IPS-20b (cell line): ENCODE results near the gene EYS.

Source experiments
- H3K27ac ChIP-seq: one replicate; pipeline ENCODE4 v1.5.1; 2013; ENCODE audit warnings: low read length
- H3K27me3 ChIP-seq: 2 replicates; pipeline ENCODE4 v1.6.1; 2013; ENCODE audit warnings: mild to moderate bottlenecking, low read length, inconsistent platforms; ENCODE audit not compliant: insufficient read depth
- H3K36me3 ChIP-seq: 2 replicates; pipeline ENCODE4 v1.6.1; 2013; ENCODE audit warnings: low read depth, mild to moderate bottlenecking, inconsistent platforms, low read length, moderate library complexity; ENCODE audit not compliant: insufficient read depth
- H3K4me1 ChIP-seq: 2 replicates; pipeline ENCODE4 v1.6.1; 2013; ENCODE audit warnings: mild to moderate bottlenecking, control low read depth, inconsistent platforms, low read length, moderate library complexity; ENCODE audit not compliant: insufficient read depth
- H3K4me3 ChIP-seq: 2 replicates; pipeline ENCODE4 v1.5.1; 2013; ENCODE audit warnings: mild to moderate bottlenecking, low read length, inconsistent platforms
- H3K9ac ChIP-seq: 2 replicates; pipeline ENCODE4 v1.6.1; 2013; ENCODE audit warnings: low read depth, mild to moderate bottlenecking, inconsistent platforms, low read length, moderate library complexity
- H3K9me3 ChIP-seq: 2 replicates; pipeline ENCODE4 v1.6.1; 2013; ENCODE audit warnings: mild to moderate bottlenecking, low read depth, low read length, inconsistent platforms; ENCODE audit not compliant: insufficient read depth

The EYS gene

GRCh38 chr6:63799813-63800212 lies 1907.2 kb downstream of the EYS start:
- H3K36me3 ChIP-seq = no peaks in the 10 kb centered on the region
- H3K27me3 ChIP-seq = no peaks in the 10 kb centered on the region
- H3K9me3 ChIP-seq = no peaks in the 10 kb centered on the region
- no peaks in the 10 kb centered on the region for H3K4me1 ChIP-seq
- no peak overlapping the region for H3K9ac ChIP-seq
- no peak overlapping the region for H3K27ac ChIP-seq
- H3K4me3 ChIP-seq = no peak overlapping the region

- no peaks in the 10 kb centered on the region for H3K9me3 ChIP-seq
- H3K4me3 ChIP-seq = no peak overlapping the region
- no peaks in the 10 kb centered on the region for H3K27me3 ChIP-seq
- no peaks in the 10 kb centered on the region for H3K4me1 ChIP-seq
- H3K36me3 ChIP-seq = no peaks in the 10 kb centered on the region
- H3K27ac ChIP-seq = no peak overlapping the region
- H3K9ac ChIP-seq = no peak overlapping the region
Observed at GRCh38 chr6:63799313-63799712, 1907.7 kb downstream of the EYS start.

- no peaks in the 10 kb centered on the region for H3K4me1 ChIP-seq
- H3K9ac ChIP-seq = no peak overlapping the region
- no peak overlapping the region for H3K4me3 ChIP-seq
- no peaks in the 10 kb centered on the region for H3K27me3 ChIP-seq
- H3K9me3 ChIP-seq = no peaks in the 10 kb centered on the region
- no peaks in the 10 kb centered on the region for H3K36me3 ChIP-seq
- H3K27ac ChIP-seq = no peak overlapping the region
Observed at GRCh38 chr6:63798378-63798777, 1908.6 kb downstream of the EYS start.

GRCh38 chr6:63797721-63798120 lies 1909.3 kb downstream of the EYS start:
- H3K9ac ChIP-seq = no peak overlapping the region
- no peaks in the 10 kb centered on the region for H3K27me3 ChIP-seq
- H3K9me3 ChIP-seq = no peaks in the 10 kb centered on the region
- no peaks in the 10 kb centered on the region for H3K36me3 ChIP-seq
- H3K27ac ChIP-seq = no peak overlapping the region
- H3K4me3 ChIP-seq = no peak overlapping the region
- H3K4me1 ChIP-seq = no peaks in the 10 kb centered on the region

GRCh38 chr6:63795826-63796225 lies 1911.2 kb downstream of the EYS start:
- H3K4me3 ChIP-seq = no peak overlapping the region
- H3K9me3 ChIP-seq = no peaks in the 10 kb centered on the region
- no peak overlapping the region for H3K27ac ChIP-seq

GRCh38 chr6:63795006-63795405 lies 1912.0 kb downstream of the EYS start:
- no peak overlapping the region for H3K4me3 ChIP-seq
- H3K9ac ChIP-seq = no peak overlapping the region
- no peak overlapping the region for H3K27ac ChIP-seq
- no peaks in the 10 kb centered on the region for H3K4me1 ChIP-seq
- no peaks in the 10 kb centered on the region for H3K36me3 ChIP-seq
- H3K9me3 ChIP-seq = no peaks in the 10 kb centered on the region
- H3K27me3 ChIP-seq = no peaks in the 10 kb centered on the region

More at GRCh38 chr6:63795826-63796225, 1911.2 kb downstream of the EYS start:
- Histone ChIP-seq H3K27me3 (no peaks in the 10 kb centered on the region), H3K9ac (no peak overlapping the region), H3K4me1 (no peaks in the 10 kb centered on the region), H3K36me3 (no peaks in the 10 kb centered on the region)

GRCh38 chr6:63793465-63794137 lies 1913.4 kb downstream of the EYS start:
- Histone ChIP-seq H3K27ac (no peak overlapping the region), H3K9me3 (no peaks in the 10 kb centered on the region), H3K4me3 (no peak overlapping the region), H3K9ac (no peak overlapping the region), H3K36me3 (no peaks in the 10 kb centered on the region), H3K4me1 (no peaks in the 10 kb centered on the region), H3K27me3 (no peaks in the 10 kb centered on the region)

GRCh38 chr6:63792736-63793464 lies 1914.1 kb downstream of the EYS start:
- Histone ChIP-seq H3K27ac (no peak overlapping the region), H3K36me3 (no peaks in the 10 kb centered on the region), H3K4me1 (peaks cover 5% of the 10 kb centered on the region; the same call in 1 of the 2 replicates), H3K9ac (no peak overlapping the region), H3K27me3 (no peaks in the 10 kb centered on the region), H3K9me3 (no peaks in the 10 kb centered on the region), H3K4me3 (no peak overlapping the region)

- no peak overlapping the region for H3K4me3 ChIP-seq
- no peak overlapping the region for H3K9ac ChIP-seq
- H3K27ac ChIP-seq = no peak overlapping the region
- peaks cover 5% of the 10 kb centered on the region; the same call in 1 of the 2 replicates for H3K4me1 ChIP-seq
- H3K36me3 ChIP-seq = no peaks in the 10 kb centered on the region
- H3K27me3 ChIP-seq = no peaks in the 10 kb centered on the region
- H3K9me3 ChIP-seq = no peaks in the 10 kb centered on the region
Observed at GRCh38 chr6:63790334-63790733, 1916.7 kb downstream of the EYS start.

- no peaks in the 10 kb centered on the region for H3K9me3 ChIP-seq
- no peak overlapping the region for H3K4me3 ChIP-seq
- no peak overlapping the region for H3K9ac ChIP-seq
- no peaks in the 10 kb centered on the region for H3K36me3 ChIP-seq
- no peaks in the 10 kb centered on the region for H3K27me3 ChIP-seq
- H3K27ac ChIP-seq = no peak overlapping the region
- peaks cover 5% of the 10 kb centered on the region; the same call in 1 of the 2 replicates for H3K4me1 ChIP-seq
Observed at GRCh38 chr6:63789699-63790098, 1917.3 kb downstream of the EYS start.

- Histone ChIP-seq H3K4me3 (no peak overlapping the region), H3K4me1 (peaks cover 5% of the 10 kb centered on the region; the same call in 1 of the 2 replicates), H3K9me3 (no peaks in the 10 kb centered on the region), H3K27me3 (no peaks in the 10 kb centered on the region), H3K36me3 (no peaks in the 10 kb centered on the region), H3K27ac (no peak overlapping the region), H3K9ac (no peak overlapping the region)
Observed at GRCh38 chr6:63788569-63788968, 1918.5 kb downstream of the EYS start.

GRCh38 chr6:63787021-63787420 lies 1920.0 kb downstream of the EYS start:
- Histone ChIP-seq H3K27ac (no peak overlapping the region), H3K27me3 (no peaks in the 10 kb centered on the region), H3K4me3 (no peak overlapping the region), H3K36me3 (no peaks in the 10 kb centered on the region), H3K9me3 (no peaks in the 10 kb centered on the region), H3K4me1 (peaks cover 5% of the 10 kb centered on the region; the same call in 1 of the 2 replicates), H3K9ac (no peak overlapping the region)
